ENCODE measurements around the gene LHFPL6.

LHFPL6 gene

DNA sequence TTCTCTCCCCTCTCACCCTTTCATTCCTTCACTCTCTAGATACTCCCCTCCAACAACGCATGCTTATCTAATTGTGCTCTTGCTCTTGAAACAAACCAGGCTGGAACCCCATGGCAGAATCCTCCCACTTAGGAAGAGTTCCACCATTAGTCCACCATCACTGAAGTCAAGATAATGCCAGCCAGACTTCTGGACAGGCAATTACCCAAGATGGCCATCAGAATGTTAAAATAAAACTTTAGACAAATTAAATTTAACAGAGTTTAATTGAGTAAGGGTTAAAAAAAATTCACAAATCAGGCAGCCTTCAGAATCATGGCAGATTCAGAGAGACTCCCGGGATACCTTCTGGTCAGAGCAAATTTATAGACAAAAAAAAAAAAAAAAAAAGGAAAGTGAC, 221.5 kb downstream of the LHFPL6 start:
- H3K4me1 ChIP-seq (ENCODE audit: control insufficient read depth, low read depth, low read length) = peaks cover 18% of the 10 kb centered on the region
- no peak overlapping the region for H3K4ac ChIP-seq (ENCODE audit: low read depth, low read length)
- no peak overlapping the region for H4K5ac ChIP-seq (ENCODE audit: low read length)
- no peak overlapping the region for H2BK5ac ChIP-seq (ENCODE audit: low read length)
- no peaks in the 10 kb centered on the region for H3K79me1 ChIP-seq (ENCODE audit: low read length)
- H2BK120ac ChIP-seq (ENCODE audit: low read depth, low read length) = no peak overlapping the region
- no peak overlapping the region for H3K9ac ChIP-seq (ENCODE audit: low read length)
- H3K36me3 ChIP-seq (ENCODE audit: control insufficient read depth, insufficient read depth, low read length) = no peaks in the 10 kb centered on the region
- H3K4me3 ChIP-seq (ENCODE audit: low read length) = no peak overlapping the region
- H4K8ac ChIP-seq (ENCODE audit: low read depth, low read length) = no peak overlapping the region
- H3K56ac ChIP-seq (ENCODE audit: low read length) = no peak overlapping the region
- DNase-seq = no peak
- no peaks in the 10 kb centered on the region for H3K79me2 ChIP-seq (ENCODE audit: control insufficient read depth, insufficient read depth, low read length)
- H3K4me2 ChIP-seq (ENCODE audit: low read length) = no peak overlapping the region
- H3K18ac ChIP-seq (ENCODE audit: low read length) = no peak overlapping the region
- H3K23ac ChIP-seq (ENCODE audit: low read length) = no peak overlapping the region
- H3K27me3 ChIP-seq (ENCODE audit: insufficient read depth, low read length, poor library complexity) = peaks cover 9% of the 10 kb centered on the region
- no peak overlapping the region for H2AK5ac ChIP-seq (ENCODE audit: low read length)
- H3K27ac ChIP-seq (ENCODE audit: low read depth, low read length) = no peak overlapping the region
- no peak overlapping the region for H2BK15ac ChIP-seq (replicated peaks; ENCODE audit: low read depth)
- WGBS (ENCODE audit: extremely low coverage, insufficient coverage, low lambda C conversion rate) = no CpG with 5 or more reads among the region's 2 CpGs

DNA sequence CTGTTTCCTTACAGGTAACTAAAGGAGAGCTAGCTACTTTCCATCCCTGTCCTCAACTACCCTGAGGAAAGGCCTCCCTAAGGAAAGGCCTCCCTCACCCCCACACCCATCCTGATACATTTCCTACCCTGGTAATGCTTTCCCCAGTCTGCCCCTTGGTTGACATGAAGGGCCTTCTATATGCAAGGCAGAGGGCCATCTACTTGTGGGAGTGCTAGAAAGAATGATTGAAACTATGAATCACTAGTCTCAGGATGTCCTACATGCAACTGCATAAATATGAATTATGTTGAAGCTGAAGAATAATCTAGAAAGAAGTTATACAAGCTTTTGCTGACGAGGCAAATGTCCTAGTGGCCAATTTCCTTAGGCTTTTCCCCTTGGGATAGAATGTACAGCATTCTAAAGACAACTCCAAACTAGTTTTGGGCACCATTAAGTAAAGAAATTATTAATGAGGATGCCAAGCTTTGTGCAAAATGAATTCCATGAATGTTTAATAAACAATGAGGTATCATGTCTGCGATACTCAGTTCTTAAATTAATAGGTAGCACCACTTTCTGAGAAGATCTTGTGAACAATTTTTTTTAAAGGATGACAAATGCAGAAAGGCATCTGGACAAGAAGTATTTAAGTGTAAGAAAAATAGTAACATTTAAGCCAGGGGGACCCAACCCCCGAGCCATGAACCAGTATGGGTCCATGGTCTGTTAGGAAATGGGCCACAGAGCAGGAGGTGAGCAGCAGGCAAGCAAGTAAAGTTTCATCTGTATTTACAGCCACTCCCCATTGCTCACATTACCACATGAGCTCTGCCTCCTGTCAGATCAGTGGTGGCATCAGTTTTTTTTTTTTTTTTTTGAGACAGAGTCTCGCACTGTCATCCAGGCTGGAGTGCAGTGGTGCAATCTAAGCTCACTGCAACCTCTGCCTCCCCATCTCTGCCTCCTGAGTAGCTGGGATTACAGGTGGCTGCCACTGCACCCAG, 223.0 kb downstream of the LHFPL6 start:
- Histone ChIP-seq H3K4me2 (ENCODE audit: low read length) (no peak overlapping the region), H4K8ac (ENCODE audit: low read depth, low read length) (no peak overlapping the region), H3K79me2 (ENCODE audit: control insufficient read depth, insufficient read depth, low read length) (no peaks in the 10 kb centered on the region), H3K56ac (ENCODE audit: low read length) (no peak overlapping the region), H3K4me1 (ENCODE audit: control insufficient read depth, low read depth, low read length) (peaks cover 9% of the 10 kb centered on the region), H3K4me3 (ENCODE audit: low read length) (no peak overlapping the region), H2BK15ac (replicated peaks; ENCODE audit: low read depth) (no peak overlapping the region), H3K36me3 (ENCODE audit: control insufficient read depth, insufficient read depth, low read length) (no peaks in the 10 kb centered on the region), H3K18ac (ENCODE audit: low read length) (no peak overlapping the region), H3K27me3 (ENCODE audit: insufficient read depth, low read length, poor library complexity) (peaks cover 9% of the 10 kb centered on the region), H3K4ac (ENCODE audit: low read depth, low read length) (no peak overlapping the region), H3K9ac (ENCODE audit: low read length) (no peak overlapping the region), H2BK5ac (ENCODE audit: low read length) (no peak overlapping the region), H2AK5ac (ENCODE audit: low read length) (no peak overlapping the region), H3K27ac (ENCODE audit: low read depth, low read length) (no peak overlapping the region), H4K5ac (ENCODE audit: low read length) (no peak overlapping the region), H3K79me1 (ENCODE audit: low read length) (no peaks in the 10 kb centered on the region), H3K23ac (ENCODE audit: low read length) (no peak overlapping the region), H2BK120ac (ENCODE audit: low read depth, low read length) (no peak overlapping the region)
- WGBS (ENCODE audit: extremely low coverage, insufficient coverage, low lambda C conversion rate) = no CpG with 5 or more reads among the region's 4 CpGs
- DNase-seq = no peak

- DNase-seq = peak; percentile 48
- Histone ChIP-seq H3K23ac (ENCODE audit: low read length) (no peak overlapping the region), H3K9ac (ENCODE audit: low read length) (no peak overlapping the region), H3K79me2 (ENCODE audit: control insufficient read depth, insufficient read depth, low read length) (no peaks in the 10 kb centered on the region), H2AK5ac (ENCODE audit: low read length) (no peak overlapping the region), H3K18ac (ENCODE audit: low read length) (no peak overlapping the region), H3K79me1 (ENCODE audit: low read length) (no peaks in the 10 kb centered on the region), H2BK120ac (ENCODE audit: low read depth, low read length) (no peak overlapping the region), H4K5ac (ENCODE audit: low read length) (no peak overlapping the region), H3K4me1 (ENCODE audit: control insufficient read depth, low read depth, low read length) (peaks cover 6% of the 10 kb centered on the region), H3K27me3 (ENCODE audit: insufficient read depth, low read length, poor library complexity) (peaks cover 9% of the 10 kb centered on the region), H2BK5ac (ENCODE audit: low read length) (no peak overlapping the region), H3K4me2 (ENCODE audit: low read length) (no peak overlapping the region), H4K8ac (ENCODE audit: low read depth, low read length) (no peak overlapping the region), H3K4me3 (ENCODE audit: low read length) (no peak overlapping the region), H3K56ac (ENCODE audit: low read length) (no peak overlapping the region), H3K4ac (ENCODE audit: low read depth, low read length) (no peak overlapping the region), H3K36me3 (ENCODE audit: control insufficient read depth, insufficient read depth, low read length) (no peaks in the 10 kb centered on the region), H3K27ac (ENCODE audit: low read depth, low read length) (no peak overlapping the region), H2BK15ac (replicated peaks; ENCODE audit: low read depth) (no peak overlapping the region)
- no CpG with 5 or more reads among the region's 2 CpGs for WGBS (ENCODE audit: extremely low coverage, insufficient coverage, low lambda C conversion rate)
Measured at GRCh38 chr13:39379118-39379517, 223.9 kb downstream of the LHFPL6 start.

DNA sequence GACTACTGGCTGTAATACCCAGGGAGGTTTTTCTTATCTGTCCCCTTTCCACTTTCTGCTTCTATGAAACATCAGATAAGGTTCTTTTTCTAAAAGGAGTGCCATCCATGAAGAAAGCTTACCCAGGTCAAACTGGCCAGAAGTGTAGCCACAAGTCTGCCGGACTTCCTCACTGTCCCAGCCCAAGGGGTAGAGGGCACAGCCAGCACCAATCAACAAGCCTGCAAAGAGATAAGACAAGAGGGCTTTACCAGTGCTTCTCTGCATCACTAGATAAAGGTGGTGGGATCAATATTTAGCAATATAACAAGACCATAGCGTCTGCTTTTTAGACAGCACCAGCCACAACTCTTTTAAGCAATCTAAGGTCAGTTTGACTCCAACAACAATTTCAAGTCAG, 224.7 kb downstream of the LHFPL6 start:
- Histone ChIP-seq H3K18ac (ENCODE audit: low read length) (no peak overlapping the region), H3K23ac (ENCODE audit: low read length) (no peak overlapping the region), H4K5ac (ENCODE audit: low read length) (no peak overlapping the region), H3K36me3 (ENCODE audit: control insufficient read depth, insufficient read depth, low read length) (no peaks in the 10 kb centered on the region), H3K9ac (ENCODE audit: low read length) (no peak overlapping the region), H3K27me3 (ENCODE audit: insufficient read depth, low read length, poor library complexity) (peaks cover 5% of the 10 kb centered on the region), H2AK5ac (ENCODE audit: low read length) (no peak overlapping the region), H3K4me3 (ENCODE audit: low read length) (no peak overlapping the region), H3K4me2 (ENCODE audit: low read length) (no peak overlapping the region), H3K79me1 (ENCODE audit: low read length) (no peaks in the 10 kb centered on the region), H2BK5ac (ENCODE audit: low read length) (no peak overlapping the region), H3K4ac (ENCODE audit: low read depth, low read length) (no peak overlapping the region), H4K8ac (ENCODE audit: low read depth, low read length) (no peak overlapping the region), H2BK15ac (replicated peaks; ENCODE audit: low read depth) (no peak overlapping the region), H3K56ac (ENCODE audit: low read length) (no peak overlapping the region), H3K27ac (ENCODE audit: low read depth, low read length) (no peak overlapping the region), H3K79me2 (ENCODE audit: control insufficient read depth, insufficient read depth, low read length) (no peaks in the 10 kb centered on the region), H2BK120ac (ENCODE audit: low read depth, low read length) (no peak overlapping the region), H3K4me1 (ENCODE audit: control insufficient read depth, low read depth, low read length) (peaks cover 2% of the 10 kb centered on the region)
- WGBS (ENCODE audit: extremely low coverage, insufficient coverage, low lambda C conversion rate) = no CpG with 5 or more reads among the region's 2 CpGs
- peak; percentile 48 for DNase-seq

GRCh38 chr13:39377699-39378098, 225.3 kb downstream of the LHFPL6 start:
- Histone ChIP-seq H3K4me2 (ENCODE audit: low read length) (no peak overlapping the region), H4K5ac (ENCODE audit: low read length) (no peak overlapping the region), H3K79me2 (ENCODE audit: control insufficient read depth, insufficient read depth, low read length) (no peaks in the 10 kb centered on the region), H3K27ac (ENCODE audit: low read depth, low read length) (no peak overlapping the region), H3K23ac (ENCODE audit: low read length) (no peak overlapping the region), H3K4me3 (ENCODE audit: low read length) (no peak overlapping the region), H3K27me3 (ENCODE audit: insufficient read depth, low read length, poor library complexity) (peaks cover 2% of the 10 kb centered on the region), H3K18ac (ENCODE audit: low read length) (no peak overlapping the region), H4K8ac (ENCODE audit: low read depth, low read length) (no peak overlapping the region), H2BK120ac (ENCODE audit: low read depth, low read length) (no peak overlapping the region), H3K4me1 (ENCODE audit: control insufficient read depth, low read depth, low read length) (peaks cover 4% of the 10 kb centered on the region), H3K36me3 (ENCODE audit: control insufficient read depth, insufficient read depth, low read length) (no peaks in the 10 kb centered on the region), H3K9ac (ENCODE audit: low read length) (no peak overlapping the region), H2AK5ac (ENCODE audit: low read length) (no peak overlapping the region), H2BK15ac (replicated peaks; ENCODE audit: low read depth) (no peak overlapping the region), H3K79me1 (ENCODE audit: low read length) (no peaks in the 10 kb centered on the region), H3K56ac (ENCODE audit: low read length) (no peak overlapping the region), H3K4ac (ENCODE audit: low read depth, low read length) (no peak overlapping the region), H2BK5ac (ENCODE audit: low read length) (no peak overlapping the region)
- no CpG with 5 or more reads among the region's 1 CpG for WGBS (ENCODE audit: extremely low coverage, insufficient coverage, low lambda C conversion rate)
- peak; percentile 75 for DNase-seq

DNA sequence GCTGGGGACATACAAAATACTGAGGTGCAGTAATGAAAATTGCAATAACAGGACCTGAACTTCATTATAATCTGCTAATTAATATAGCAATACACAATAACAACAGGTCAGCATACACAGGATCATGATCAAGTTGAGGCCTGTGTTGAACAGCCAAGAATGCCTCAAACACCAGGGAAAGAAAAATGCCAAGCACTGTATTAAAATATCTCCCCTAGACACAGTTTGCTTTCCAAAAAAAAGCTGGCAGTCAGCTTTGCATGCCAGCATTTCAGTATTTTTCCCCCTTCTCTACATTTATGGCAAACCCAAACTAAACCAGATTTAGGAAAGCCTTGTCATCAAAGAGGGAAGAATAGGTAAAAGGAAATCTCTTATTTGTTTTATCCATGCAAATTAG, 226.9 kb downstream of the LHFPL6 start:
- H2AK5ac ChIP-seq (ENCODE audit: low read length) = no peak overlapping the region
- no peak overlapping the region for H3K4me3 ChIP-seq (ENCODE audit: low read length)
- H4K8ac ChIP-seq (ENCODE audit: low read depth, low read length) = no peak overlapping the region
- no peak for DNase-seq
- H3K4me2 ChIP-seq (ENCODE audit: low read length) = no peak overlapping the region
- no peak overlapping the region for H3K9ac ChIP-seq (ENCODE audit: low read length)
- H3K79me1 ChIP-seq (ENCODE audit: low read length) = no peaks in the 10 kb centered on the region
- no peak overlapping the region for H3K56ac ChIP-seq (ENCODE audit: low read length)
- H2BK5ac ChIP-seq (ENCODE audit: low read length) = no peak overlapping the region
- H3K79me2 ChIP-seq (ENCODE audit: control insufficient read depth, insufficient read depth, low read length) = no peaks in the 10 kb centered on the region
- peaks cover 4% of the 10 kb centered on the region for H3K4me1 ChIP-seq (ENCODE audit: control insufficient read depth, low read depth, low read length)
- H2BK15ac ChIP-seq (replicated peaks; ENCODE audit: low read depth) = no peak overlapping the region
- H3K18ac ChIP-seq (ENCODE audit: low read length) = no peak overlapping the region
- H3K27ac ChIP-seq (ENCODE audit: low read depth, low read length) = no peak overlapping the region
- H3K23ac ChIP-seq (ENCODE audit: low read length) = no peak overlapping the region
- no peaks in the 10 kb centered on the region for H3K36me3 ChIP-seq (ENCODE audit: control insufficient read depth, insufficient read depth, low read length)
- H3K4ac ChIP-seq (ENCODE audit: low read depth, low read length) = no peak overlapping the region
- no peak overlapping the region for H4K5ac ChIP-seq (ENCODE audit: low read length)
- no peak overlapping the region for H2BK120ac ChIP-seq (ENCODE audit: low read depth, low read length)
- H3K27me3 ChIP-seq (ENCODE audit: insufficient read depth, low read length, poor library complexity) = no peaks in the 10 kb centered on the region
